ENCODE measurements around the gene CPNE5.

CPNE5 gene

GRCh38 chr6:36769676-36770499 is 69.4 kb downstream of the CPNE5 start:
- in situ Hi-C loops (cut with HindIII; ENCODE audit: low sequenced_read_pairs), result no loop called here
- peak; percentile 19 for DNase-seq (ENCODE audit: low read depth, low spot score)
- TF ChIP-seq CTCF (IDR thresholded peaks at IDR 0.05; ENCODE audit: low read depth, low read length), result no peak
- no peak overlapping the region for H3K4me3 ChIP-seq (ENCODE audit: low read depth, low read length)

- no peak overlapping the region for H3K4me3 ChIP-seq (ENCODE audit: low read depth, low read length)
- in situ Hi-C loops (cut with HindIII; ENCODE audit: low sequenced_read_pairs), result no loop called here
- TF ChIP-seq CTCF (IDR thresholded peaks at IDR 0.05; ENCODE audit: low read depth, low read length), result no peak
- DNase-seq (ENCODE audit: low read depth, low spot score), result peak; percentile 36
These were observed 70.0 kb downstream of the CPNE5 start for GRCh38 chr6:36769183-36769675.

GRCh38 chr6:36766399-36766945 is 72.8 kb downstream of the CPNE5 start:
- in situ Hi-C loops (cut with HindIII; ENCODE audit: low sequenced_read_pairs), result no loop called here
- TF ChIP-seq CTCF (IDR thresholded peaks at IDR 0.05; ENCODE audit: low read depth, low read length), result no peak
- DNase-seq (ENCODE audit: low read depth, low spot score), result no peak
- H3K4me3 ChIP-seq (ENCODE audit: low read depth, low read length), result no peak overlapping the region

GRCh38 chr6:36765594-36766398 is 73.4 kb downstream of the CPNE5 start:
- H3K4me3 ChIP-seq (ENCODE audit: low read depth, low read length), result no peak overlapping the region
- in situ Hi-C loops (cut with HindIII; ENCODE audit: low sequenced_read_pairs), result no loop called here
- peak; percentile 81 for DNase-seq (ENCODE audit: low read depth, low spot score)
- TF ChIP-seq CTCF (IDR thresholded peaks at IDR 0.05; ENCODE audit: low read depth, low read length), result peak; percentile 97

GRCh38 chr6:36765190-36765589 is 74.1 kb downstream of the CPNE5 start:
- no peak for DNase-seq (ENCODE audit: low read depth, low spot score)
- no peak for TF ChIP-seq CTCF (IDR thresholded peaks at IDR 0.05; ENCODE audit: low read depth, low read length)
- in situ Hi-C loops (cut with HindIII; ENCODE audit: low sequenced_read_pairs), result no loop called here
- no peak overlapping the region for H3K4me3 ChIP-seq (ENCODE audit: low read depth, low read length)

- in situ Hi-C loops (cut with HindIII; ENCODE audit: low sequenced_read_pairs), result no loop called here
- H3K4me3 ChIP-seq (ENCODE audit: low read depth, low read length), result no peak overlapping the region
- no peak for DNase-seq (ENCODE audit: low read depth, low spot score)
- TF ChIP-seq CTCF (IDR thresholded peaks at IDR 0.05; ENCODE audit: low read depth, low read length), result no peak
These were observed 77.1 kb downstream of the CPNE5 start for GRCh38 chr6:36762123-36762522.
